Fibroblast of lung (primary cell): ENCODE results near the gene GAS2L3.

Experiments used
- CTCF ChIP-seq, 2 donors: IDR thresholded peaks in 1 of 2; conservative IDR thresholded peaks in 1 of 2; 1 replicate in 1 of 2; 2 replicates in 1 of 2; pipeline ENCODE4 v1.5.1; 2011 to 2012; ENCODE audit warnings: low read length in 2 of 2, control low read depth in 1 of 2, inconsistent platforms in 1 of 2, low read depth in 1 of 2, mild to moderate bottlenecking in 1 of 2
- EZH2 ChIP-seq: IDR thresholded peaks from 2 replicates; pipeline ENCODE4 v1.5.1; 2012; ENCODE audit warnings: low read length, control low read depth, mild to moderate bottlenecking; ENCODE audit errors: missing control alignments

- TF ChIP-seq CTCF (conservative IDR thresholded peaks at IDR 0.05 in 1 of 2, IDR thresholded peaks at IDR 0.05 in 1 of 2; ENCODE audit: low read depth in 1 of 2, low read length in 2 of 2) (no peak), EZH2 (no peak)
Observed at GRCh38 chr12:100528034-100528433, 45.5 kb upstream of the GAS2L3 start.
